CD4-positive, alpha-beta T cell treated with Interleukin-12 subunit alpha and Interleukin-12 subunit beta, for 1 hour (primary cell): ENCODE data around the gene COX17.

Experiments
- DNase-seq: peaks from one replicate; pipeline ENCODE4 v3.0.0-alpha.2; 2020

Gene COX17

DNA sequence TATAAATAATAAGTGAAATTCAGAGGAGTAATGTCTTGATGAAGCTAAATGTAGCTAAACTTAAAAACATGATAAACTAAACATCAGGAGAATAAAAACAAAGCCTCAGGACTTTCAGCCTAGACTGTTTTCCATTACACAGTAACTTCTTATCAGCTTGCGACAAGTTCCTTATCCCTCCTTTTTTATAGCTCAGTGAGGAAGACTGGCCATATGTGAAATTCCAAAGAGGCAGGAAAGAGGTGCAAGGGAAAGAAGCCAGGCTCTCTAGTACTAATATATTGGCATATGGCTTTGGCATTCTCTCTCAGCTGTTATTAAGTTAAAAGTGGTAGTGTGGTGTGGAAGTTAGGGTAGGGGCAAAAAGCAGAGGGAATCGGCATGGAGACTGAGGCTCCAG lies 4.4 kb downstream of the COX17 start:
- DNase-seq, result no peak

DNA sequence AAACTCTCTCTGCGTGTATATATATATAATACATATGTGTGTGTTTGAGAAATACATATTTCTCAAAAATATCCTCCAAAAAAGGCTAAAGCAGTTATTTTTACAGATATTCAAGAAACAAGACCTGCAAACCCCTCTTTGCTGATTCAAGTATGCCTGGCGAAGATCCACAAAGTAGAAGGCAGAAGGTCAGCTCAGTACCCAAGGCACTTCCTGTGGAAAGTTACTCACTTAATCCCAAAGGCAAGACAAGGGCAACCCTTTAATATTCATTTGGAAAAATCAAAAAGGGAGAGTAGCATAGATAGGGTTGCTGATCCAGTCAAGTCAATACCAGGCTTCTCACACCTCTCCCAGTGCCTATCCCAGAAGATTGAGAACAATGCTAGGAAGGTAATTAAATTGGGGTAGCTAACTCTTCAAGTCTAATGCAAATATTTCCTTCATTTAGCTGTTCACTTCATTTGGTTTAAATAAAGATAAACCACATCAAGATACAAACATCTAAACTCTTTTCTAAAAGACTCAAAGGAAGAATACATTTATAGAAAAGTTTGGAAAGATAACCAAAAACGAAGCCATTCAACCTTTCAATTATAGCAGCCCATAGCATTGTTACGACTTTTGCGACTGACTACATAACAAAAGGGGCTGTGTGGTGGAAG lies 7.2 kb downstream of the COX17 start:
- DNase-seq, result no peak

DNA sequence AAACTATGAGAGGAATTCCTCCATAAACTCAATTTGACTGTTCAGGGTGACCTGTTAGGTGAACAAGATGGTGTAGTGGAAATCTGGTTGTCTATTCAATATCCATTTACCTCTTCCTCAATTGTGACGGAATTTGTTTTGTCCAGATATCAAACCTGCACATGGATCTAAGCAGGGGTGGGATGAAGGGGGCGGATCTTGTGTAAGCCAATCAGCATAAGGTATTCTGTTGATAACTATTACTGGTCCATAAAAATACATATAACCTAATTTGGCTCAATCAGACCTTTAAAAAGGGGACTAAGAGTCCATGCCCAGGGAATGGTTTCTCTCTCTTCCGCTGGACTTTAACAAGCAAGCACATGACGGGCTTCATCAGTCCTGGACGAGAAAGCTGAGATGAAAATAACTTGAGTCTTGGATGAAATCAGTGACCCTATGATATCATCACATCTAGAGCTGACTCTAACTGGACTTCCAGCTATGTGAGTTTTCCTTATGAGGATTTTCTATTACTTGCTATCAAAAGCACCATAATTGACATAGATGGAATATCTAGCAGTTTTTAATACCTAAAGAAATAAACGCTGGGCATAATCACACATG lies 11.1 kb downstream of the COX17 start:
- DNase-seq, result no peak

DNA sequence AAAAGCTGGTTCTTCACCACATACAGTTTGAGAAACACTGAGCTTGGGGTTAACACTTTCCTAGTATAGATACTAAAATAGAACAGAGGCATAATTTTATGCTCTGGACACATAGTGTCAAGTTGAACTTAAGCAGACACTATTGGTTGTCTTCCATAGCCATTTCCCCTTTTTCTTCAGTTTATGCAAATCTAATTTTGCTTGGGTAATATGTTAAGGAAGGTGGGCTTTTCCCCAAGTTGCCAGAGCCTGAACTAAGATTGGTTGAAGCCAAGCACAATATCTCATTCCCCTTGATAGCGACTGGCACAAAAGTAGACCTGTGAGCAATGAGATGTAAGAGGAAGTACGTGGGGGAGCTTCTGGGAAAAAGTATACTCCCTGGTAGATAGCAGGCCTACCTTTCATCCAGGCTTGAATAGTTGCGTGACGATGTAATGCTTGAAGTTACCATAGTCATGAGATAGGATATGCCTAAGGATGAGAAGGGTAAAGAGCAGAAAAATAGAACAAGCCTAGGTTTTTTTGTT lies 12.3 kb downstream of the COX17 start:
- DNase-seq, result no peak

DNA sequence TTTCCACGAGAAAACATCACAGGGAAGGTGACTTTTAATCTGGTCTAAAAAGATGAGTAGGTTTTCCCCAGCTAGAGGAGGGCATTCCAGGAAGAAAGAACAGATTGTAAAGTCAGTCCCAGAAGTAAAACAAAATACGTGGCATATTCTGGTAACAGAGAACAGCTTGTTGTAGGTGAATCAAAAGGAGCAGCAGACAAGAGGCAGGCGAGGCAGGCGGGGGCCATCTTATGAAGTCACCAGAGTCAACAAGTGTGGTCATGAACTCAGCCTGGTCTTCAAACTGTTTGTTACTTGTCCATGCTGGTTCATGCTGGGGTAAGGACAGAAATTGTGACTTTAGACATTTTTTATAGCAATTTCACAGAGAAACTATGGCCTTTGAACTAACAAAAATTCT lies 12.8 kb downstream of the COX17 start:
- no peak for DNase-seq

DNA sequence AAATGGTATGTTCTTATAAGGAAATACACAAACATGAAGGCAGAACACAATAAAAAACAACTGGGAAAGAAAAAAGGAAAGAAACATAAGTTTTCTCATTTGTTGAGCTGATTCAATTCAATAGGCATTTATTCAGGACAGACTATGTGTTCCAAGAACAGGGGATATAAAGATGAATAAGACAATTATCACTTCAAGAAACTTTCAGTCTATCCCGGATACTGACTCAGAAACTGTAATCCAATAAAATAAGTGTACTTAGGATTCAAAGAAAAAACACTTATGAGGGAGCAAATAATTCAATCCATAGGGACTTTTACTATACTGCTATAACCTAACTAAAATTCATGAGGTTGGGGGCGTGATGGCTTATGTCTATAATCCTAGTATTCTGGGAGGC lies 13.3 kb downstream of the COX17 start:
- DNase-seq, result no peak

DNA sequence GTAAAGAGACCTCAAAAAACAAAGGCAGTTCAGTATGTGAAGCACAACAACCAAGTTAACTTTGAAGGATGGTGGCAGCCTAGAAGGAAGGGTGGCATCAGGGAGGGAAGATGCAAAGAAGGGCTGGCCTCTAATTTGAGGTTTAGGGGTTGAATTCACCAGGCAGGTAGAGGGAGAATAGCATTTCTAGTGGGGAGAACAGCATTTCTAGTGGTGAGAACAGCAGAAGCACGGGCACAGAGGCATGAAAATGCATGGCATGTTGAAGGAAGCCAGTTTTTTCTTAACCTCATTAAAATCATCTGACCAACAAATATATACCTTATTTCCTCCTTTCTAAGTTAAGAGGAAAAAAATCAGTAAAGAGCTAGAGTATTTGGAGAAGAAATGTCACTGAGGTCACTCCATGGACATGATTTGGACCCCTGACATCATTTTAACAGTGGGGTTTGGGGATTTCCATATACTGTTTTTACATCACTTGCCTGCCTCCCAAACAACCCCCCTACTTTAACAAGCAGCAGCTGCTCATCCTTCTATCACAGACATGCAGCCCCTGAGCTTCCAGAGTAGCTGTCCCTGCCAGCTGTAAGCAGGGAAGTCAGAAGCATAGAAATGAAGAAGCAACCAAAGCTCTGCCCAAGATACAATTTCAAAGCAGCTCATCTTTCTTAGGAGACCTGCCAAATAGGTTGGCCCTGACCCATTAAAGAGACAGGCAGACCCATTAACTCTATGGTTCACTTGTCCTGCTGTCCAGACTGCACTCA lies 14.4 kb downstream of the COX17 start:
- DNase-seq, result no peak

DNA sequence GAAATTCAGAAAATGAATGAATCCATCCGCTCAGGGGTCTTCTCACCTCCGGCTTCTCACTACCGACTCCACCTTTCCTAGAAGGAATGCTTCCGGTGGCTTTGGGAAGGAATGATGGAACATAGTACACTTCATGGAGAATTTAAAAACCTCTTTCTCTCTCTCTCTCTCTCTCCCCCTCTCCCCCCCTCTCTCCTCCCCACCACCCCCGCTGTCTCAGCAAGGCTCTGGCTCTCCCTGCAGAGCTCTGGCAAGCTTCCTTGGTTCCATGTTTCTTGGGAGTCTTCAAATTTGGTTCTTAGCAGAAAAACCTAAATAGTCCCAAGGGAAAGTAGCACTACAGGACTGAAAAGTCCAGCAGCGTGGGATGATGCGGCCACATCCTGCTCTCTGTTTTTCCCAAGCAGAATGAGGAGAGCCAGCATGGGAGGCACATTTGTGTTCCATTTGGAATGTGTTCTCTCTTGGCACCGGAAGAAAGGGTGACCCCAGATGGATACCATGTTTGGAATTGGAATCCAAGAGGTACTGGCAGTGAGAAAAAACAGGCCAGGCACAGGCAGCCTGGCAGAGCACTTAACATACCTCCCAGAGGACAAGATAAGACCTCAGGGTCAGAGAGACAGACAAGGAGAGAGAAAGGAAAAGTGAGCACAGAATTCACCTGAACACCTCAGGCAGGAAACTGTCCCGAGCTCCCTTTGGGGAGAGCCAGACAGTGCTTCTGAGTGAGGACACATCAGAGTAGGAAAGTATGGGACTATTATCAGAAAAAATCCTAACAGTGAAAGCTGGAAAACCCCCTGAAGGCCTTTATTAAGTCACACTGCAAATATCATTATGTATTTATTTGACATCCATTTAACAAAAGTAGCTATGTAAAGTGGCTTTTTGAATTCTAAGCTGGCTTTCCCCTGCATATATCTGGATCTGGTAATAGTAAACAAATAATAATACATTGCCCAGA lies 16.4 kb downstream of the COX17 start, which contains the start of gene POPDC2:
TSS of gene POPDC2 (minus strand) at position 116 of the 967 bp plus-strand sequence. CDS start 166 bp downstream, outside the sequence.
- DNase-seq, result no peak

DNA sequence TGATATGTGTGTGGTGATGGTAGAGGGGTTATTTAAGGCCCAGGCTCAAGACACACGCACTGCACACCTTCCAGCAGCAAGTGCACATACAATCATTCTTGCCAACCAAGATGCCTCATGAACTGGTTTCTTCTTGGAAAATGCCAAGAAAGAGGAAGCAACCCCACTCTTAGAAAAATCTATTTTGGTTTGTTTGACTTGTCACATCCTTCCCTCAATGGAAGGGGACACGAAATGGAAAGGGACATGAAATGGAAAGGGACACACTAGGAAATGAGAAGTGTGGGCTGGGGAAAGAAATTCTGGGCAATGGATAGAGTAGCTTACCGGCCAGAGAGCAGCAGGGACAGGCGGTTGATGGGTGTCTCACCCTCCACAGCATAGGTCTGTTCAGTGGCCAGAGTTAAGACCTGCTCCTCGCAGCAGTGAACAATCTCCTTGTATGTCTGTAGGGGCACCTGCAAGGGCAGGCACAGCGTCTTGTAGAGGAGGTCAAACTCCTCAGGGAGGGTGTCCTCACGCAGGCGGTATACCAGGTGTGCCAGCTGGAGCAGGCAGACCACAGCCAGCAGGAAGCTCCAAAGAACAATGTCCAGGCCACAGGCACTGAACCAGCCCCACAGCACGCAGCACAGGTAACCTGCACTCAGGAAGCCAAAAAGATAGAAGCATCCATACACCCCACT lies 17.5 kb downstream of the COX17 start:
- DNase-seq, result no peak

DNA sequence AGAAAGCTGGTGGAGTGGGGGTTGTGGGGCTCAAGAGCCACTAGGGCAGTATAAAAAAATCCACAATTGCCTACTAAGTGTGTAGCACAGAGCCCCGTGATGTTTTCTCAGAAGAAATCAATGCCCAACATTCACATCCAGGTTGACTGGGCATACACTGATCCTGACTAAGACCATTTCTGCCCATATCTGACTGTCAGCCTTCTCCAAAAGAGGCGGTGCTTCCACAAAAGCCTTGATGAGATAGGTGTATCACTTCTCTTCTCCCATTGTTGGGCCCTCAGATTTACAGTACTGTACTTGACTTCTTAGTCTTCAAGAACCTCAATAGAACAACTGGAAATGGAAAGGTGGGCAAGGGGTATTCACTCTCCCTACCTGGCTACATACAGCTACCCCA lies 18.2 kb downstream of the COX17 start:
- DNase-seq, result no peak

DNA sequence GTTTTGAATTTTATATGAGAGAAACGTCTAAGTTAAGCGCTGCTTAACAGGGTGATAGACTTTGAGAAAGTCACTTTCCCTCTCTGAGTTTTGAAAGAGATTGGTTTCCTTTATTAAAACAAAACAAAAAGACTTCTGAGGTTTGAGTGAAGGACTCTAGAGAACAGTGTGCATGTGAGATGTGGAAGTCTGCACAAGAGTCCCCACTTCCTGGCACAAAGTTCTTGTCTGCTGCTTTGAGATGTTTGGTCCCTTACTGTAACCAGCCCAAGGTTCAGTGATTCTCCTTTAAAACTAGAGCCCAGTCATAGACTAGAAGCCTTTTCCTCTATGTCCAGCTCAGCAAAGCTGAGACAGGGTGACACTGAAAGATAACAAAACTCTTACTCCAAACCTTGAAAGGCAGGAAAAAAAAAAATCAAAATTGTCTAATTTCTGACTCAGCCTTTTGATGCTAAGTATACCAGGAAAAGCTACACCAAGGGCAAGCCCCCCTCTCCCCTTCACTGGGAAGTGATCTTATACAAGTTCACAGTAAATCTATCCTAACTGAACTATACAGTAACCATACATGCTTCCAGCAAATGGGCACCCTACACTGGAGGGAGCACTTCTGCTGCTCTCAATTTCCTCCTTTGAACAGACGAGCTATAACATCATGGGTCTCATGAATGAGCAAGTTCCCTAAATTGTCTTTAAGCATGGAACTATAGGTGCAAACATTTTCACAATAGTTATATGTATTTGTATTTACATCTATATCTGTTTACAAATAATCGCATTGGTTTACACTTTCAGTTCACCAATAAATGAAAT lies 19.1 kb downstream of the COX17 start:
- DNase-seq, result no peak

DNA sequence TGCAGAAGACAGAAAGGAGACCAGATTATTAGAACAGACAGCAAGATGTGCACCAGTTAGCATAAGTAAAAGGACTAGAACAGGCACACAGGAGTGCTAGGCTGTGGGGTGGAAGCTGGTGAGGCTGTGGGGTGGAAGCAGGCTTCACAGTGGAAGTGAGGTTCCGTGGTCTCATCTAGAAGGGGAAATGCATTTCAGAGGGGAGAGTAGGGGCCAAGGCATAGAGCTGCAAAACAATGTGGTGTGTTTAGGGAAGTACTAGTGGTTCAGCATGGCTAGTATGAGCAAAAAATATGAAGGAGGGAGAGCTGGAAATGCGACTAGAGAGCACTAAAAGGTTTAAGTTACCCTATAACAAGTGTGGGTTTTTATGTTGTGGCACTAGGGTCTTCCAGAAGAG lies 23.3 kb downstream of the COX17 start:
- no peak for DNase-seq

DNA sequence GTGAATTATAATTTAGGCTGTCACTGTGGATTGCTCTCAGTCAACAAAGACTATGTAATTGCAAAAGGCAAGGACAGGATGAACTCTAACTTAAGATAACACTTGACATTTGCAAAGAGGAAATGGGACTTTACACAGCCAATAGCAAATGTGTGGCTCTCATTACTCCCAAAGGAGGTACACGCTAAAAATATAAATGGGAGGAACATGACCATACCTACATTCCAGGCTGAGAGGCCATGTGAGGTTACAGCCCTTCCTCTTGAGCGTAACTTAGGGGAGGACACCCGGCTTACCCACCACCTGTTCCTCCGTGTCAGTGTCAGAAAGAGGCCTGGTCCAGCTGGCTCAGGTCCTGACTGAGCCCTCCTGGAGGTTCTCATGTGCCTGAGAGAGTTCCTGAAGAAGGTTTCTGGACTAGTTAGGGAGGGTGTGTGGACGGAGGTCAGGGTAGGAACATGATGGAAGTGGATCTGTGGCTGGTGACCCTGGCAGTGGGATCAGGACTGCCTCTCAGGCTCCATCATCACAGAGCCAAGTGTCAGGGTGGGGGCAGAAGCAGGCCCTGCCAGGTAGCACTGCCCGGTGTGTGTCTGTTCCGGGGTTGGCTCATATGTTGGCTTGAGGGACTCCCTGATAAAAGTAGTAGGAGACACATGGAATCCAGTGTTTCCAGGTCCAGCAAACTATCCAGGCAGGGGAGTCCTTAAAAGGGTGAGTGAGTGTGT lies 24.7 kb downstream of the COX17 start:
- no peak for DNase-seq

DNA sequence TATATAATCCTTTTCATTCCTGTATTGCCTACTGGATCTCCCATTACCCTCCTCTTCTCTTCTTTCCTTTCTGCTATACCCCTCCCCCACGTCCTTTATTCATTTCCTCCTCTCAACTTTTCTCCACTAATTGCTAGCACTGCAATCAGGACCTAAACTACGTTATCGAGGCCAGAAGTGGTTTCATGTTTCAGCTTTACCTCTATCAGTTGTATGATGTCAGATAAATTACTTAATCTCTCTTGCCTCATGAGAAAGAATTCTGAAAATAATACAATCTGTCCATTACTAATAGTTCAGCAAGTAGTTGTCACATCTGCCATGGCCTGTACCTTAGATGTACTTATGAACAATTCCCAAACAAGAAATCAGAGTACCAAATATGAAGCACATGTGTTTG lies 27.4 kb downstream of the COX17 start:
- DNase-seq, result no peak

DNA sequence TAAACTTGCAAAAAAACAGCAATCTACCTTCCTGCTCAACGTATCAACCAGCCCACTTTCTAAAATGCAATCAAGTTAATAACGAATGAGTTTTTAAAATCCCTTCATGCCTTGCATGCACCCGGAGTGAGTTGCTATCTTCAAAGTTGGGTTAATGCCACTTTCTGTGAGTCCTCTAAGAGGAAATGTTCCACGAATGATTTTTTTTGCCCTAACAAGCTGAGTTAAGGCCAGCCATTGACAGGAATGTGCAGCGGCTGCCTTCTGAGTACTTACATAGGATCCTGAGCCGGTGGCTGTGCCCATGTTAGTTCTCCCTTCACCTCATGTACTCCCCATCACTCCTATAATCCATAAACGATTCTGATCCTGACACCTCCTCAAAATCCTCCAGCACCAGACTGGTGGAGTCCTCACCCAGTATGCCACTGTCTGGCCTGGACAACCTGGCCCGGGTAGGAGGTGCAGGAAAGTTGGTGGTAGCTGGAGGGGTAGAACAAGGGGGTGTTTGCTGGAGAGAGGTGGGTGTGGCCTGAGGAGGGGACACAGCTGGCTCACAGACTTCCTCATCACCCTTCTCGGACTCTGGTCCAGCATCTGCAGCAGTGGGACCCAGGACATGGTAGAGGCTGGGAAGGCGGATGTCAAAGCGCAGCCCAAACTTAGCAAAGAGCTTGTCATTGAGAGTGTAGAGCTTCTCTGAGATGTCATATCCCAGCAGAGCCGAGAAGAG lies 29.2 kb downstream of the COX17 start:
- no peak for DNase-seq

DNA sequence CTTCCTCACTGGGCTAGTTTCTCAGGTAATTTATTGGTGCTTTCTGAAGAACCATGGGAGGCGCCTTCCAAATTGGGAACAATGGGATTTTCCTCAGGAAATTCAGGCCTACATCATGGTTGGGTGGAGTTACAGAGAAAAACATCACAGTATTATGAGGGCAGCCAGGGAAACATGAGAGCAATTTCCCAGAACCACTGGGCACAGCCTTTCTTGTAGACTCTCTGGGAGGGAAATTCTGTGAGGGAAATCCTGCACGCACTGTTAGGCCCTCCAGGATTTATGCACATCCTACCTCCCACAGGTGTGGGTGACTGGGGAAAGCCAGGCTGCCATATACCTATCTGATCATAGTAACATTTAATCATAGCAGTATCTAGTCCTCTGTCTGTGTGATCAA lies 30.0 kb downstream of the COX17 start:
- DNase-seq, result no peak

DNA sequence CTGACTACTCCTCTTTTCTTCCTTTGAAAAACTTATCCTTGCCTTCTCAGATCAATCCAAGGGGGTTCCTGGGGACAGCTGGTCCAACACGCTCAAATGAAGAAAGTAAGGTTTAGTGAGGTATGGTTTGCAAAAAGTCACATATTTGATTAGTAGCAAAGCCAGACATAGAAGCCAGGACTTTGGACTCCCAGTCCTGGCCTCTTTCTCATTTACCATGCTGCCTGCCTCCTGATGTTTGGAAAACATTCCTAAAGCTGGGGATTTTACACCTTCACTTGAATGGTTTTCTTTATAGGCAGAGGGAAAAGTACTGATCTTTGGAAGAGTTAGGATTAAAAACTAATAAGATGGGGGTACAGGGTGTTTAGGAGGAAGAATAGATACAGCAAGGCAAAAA lies 31.4 kb downstream of the COX17 start:
- DNase-seq, result no peak

DNA sequence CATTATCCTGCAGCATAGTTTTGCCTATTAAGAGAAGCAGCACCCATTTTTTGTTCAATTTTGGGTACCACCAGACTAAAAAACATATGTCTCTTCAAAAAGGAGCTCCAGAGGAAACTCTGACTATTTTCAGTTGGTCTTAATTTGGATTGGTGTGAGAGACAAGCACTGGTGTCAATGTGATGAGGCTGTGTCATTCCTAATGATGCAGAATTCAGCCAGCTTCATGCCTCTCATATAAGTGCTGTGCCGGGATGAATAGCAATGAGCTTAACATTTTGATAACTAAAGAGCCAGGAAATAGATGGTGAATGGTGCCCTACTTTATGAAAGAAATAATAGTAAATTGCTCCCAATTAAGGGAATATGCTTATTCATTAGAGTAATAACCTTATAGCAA lies 32.7 kb downstream of the COX17 start:
- DNase-seq, result no peak

DNA sequence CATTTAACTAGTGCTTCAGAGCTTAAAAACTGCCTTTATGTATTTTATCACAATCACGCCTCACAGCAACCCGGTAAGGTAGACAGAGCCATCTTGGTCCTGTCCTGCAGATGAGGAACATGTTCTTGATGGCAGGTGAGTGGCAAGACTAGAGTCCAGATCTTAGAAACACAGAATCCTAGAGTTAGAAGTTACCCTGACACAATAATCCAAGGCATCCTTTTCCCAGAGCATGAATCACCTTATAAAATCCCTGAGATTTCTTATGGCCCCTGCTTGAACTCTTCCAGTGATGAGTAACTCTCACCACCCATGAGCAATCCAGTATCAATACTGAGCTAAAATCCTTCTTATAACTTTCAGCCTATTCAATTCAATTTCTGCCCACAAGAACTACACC lies 33.7 kb downstream of the COX17 start:
- DNase-seq, result no peak
